Ectodermal cell (in vitro differentiated cells): ENCODE measurements around the gene ARL5A. TPM values are rescaled to one million over a fixed set of nuclear protein-coding genes. Genes with fewer than 3 reads are reported as not detected.
"Not testable (repeated sequence)": the region's sequence is repeated elsewhere in the genome, so short reads cannot be mapped to it uniquely, and the experiment has no call there.

ENCODE experiments used
- H3K27ac ChIP-seq: 2 replicates; pipeline ENCODE4 v1.7.0; 2013; ENCODE audit warnings: mild to moderate bottlenecking, low read depth, low read length; ENCODE audit not compliant: insufficient read depth, poor library complexity, severe bottlenecking
- H3K27me3 ChIP-seq: 2 replicates; pipeline ENCODE4 v1.7.0; 2013; ENCODE audit warnings: mild to moderate bottlenecking, low read length; ENCODE audit not compliant: insufficient read depth, control insufficient read depth, poor library complexity, severe bottlenecking
- H3K36me3 ChIP-seq: one replicate; pipeline ENCODE4 v1.7.0; 2013; ENCODE audit warnings: low read length; ENCODE audit not compliant: control insufficient read depth, insufficient read depth
- H3K4me1 ChIP-seq: one replicate; pipeline ENCODE4 v1.7.0; 2013; ENCODE audit warnings: low read length; ENCODE audit not compliant: control insufficient read depth, insufficient read depth
- H3K4me3 ChIP-seq: 2 replicates; pipeline ENCODE4 v1.7.0; 2013; ENCODE audit warnings: low read depth, low read length, control low read depth; ENCODE audit not compliant: insufficient read depth
- H3K9me3 ChIP-seq: 2 replicates; pipeline ENCODE4 v1.7.0; 2013; ENCODE audit warnings: mild to moderate bottlenecking, low read length, moderate library complexity; ENCODE audit not compliant: control insufficient read depth
- WGBS, 2 experiments: methylation state at CpG; one replicate each; pipeline ENCODE4 v1.1.7; 2013; ENCODE audit warnings: missing lambda C conversion rate in 2 of 2; 5-methylcytosine and 5-hydroxymethylcytosine counted together
- polyA plus RNA-seq, 4 experiments: library from polyadenylated mRNA; stranded (reverse); fragments of 50-300 nt; gene quantifications; one replicate each; pipeline ENCODE4 v1.2.3, GENCODE V29; 2013

ARL5A gene, protein sequence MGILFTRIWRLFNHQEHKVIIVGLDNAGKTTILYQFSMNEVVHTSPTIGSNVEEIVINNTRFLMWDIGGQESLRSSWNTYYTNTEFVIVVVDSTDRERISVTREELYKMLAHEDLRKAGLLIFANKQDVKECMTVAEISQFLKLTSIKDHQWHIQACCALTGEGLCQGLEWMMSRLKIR
- 50.0 TPM for polyA plus RNA-seq (2013, experiment 1 of 4)
- 50.7 TPM for polyA plus RNA-seq (2013, experiment 2 of 4)
- 44.4 TPM for polyA plus RNA-seq (2013, experiment 3 of 4)
- polyA plus RNA-seq (2013, experiment 4 of 4): 39.9 TPM

GRCh38 chr2:151828143-151828889 lies at the start of gene ARL5A:
Gene ARL5A, minus strand, starts transcription at chr2:151828421. Its CDS starts 245 bp downstream, at chr2:151828176.
- WGBS, 2 experiments: 0 to 1% methylated on average over 64 of the region's 64 CpGs
- Histone ChIP-seq H3K9me3 (no peaks in the 10 kb centered on the region), H3K27me3 (no peaks in the 10 kb centered on the region), H3K4me3 (peak within 1 kb of the TSS; percentile 82), H3K36me3 (no peaks in the 10 kb centered on the region), H3K27ac (no peak within 1 kb of the TSS), H3K4me1 (peaks cover 30% of the 10 kb centered on the region)

- not testable (repeated sequence) for H3K27ac ChIP-seq, H3K4me1 ChIP-seq, H3K36me3 ChIP-seq, H3K27me3 ChIP-seq, H3K4me3 ChIP-seq, H3K9me3 ChIP-seq
- 67 to 84% methylated on average over 4 to 9 of the region's 34 CpGs for WGBS, 2 experiments
Measured at GRCh38 chr2:151875631-151876030, 47.4 kb upstream of the ARL5A start.

GRCh38 chr2:151872463-151872862 lies 44.2 kb upstream of the ARL5A start:
- WGBS, 2 experiments: 91 to 96% methylated on average over 3 of the region's 3 CpGs
- H3K27ac ChIP-seq: no peak overlapping the region
- H3K4me3 ChIP-seq: no peak overlapping the region
- H3K9me3 ChIP-seq: no peaks in the 10 kb centered on the region
- no peaks in the 10 kb centered on the region for H3K4me1 ChIP-seq
- H3K27me3 ChIP-seq: no peaks in the 10 kb centered on the region
- H3K36me3 ChIP-seq: no peaks in the 10 kb centered on the region

DNA sequence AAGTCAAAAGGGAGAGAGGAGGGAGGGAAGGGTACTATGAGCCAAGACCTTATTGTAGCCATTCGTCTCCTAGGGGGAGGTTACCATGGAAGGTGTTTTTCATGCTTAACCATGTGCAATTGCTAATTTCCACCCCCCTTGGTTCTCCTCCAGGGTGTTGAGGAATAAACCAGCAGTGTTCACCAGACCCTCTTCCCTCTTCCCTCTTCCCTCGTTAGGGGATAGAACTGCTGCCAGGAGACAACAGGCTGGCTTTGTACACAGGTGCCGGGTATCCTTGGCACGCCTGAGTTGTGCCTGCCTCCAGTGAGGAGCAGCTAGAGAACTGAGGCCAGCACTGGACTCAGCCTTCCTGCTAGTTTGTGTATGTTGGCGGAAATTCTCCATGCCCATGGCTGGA lies 41.1 kb upstream of the ARL5A start:
- no peaks in the 10 kb centered on the region for H3K36me3 ChIP-seq
- H3K27ac ChIP-seq: no peak overlapping the region
- no peaks in the 10 kb centered on the region for H3K27me3 ChIP-seq
- 79 to 82% methylated on average over 5 of the region's 5 CpGs for WGBS, 2 experiments
- no peaks in the 10 kb centered on the region for H3K9me3 ChIP-seq
- no peak overlapping the region for H3K4me3 ChIP-seq
- H3K4me1 ChIP-seq: no peaks in the 10 kb centered on the region

GRCh38 chr2:151862700-151863099 lies 34.5 kb upstream of the ARL5A start:
- Histone ChIP-seq H3K27ac (no peak overlapping the region), H3K4me3 (no peak overlapping the region), H3K36me3 (no peaks in the 10 kb centered on the region), H3K4me1 (no peaks in the 10 kb centered on the region), H3K9me3 (no peaks in the 10 kb centered on the region), H3K27me3 (no peaks in the 10 kb centered on the region)
- 94 to 98% methylated on average over 5 of the region's 5 CpGs for WGBS, 2 experiments

DNA sequence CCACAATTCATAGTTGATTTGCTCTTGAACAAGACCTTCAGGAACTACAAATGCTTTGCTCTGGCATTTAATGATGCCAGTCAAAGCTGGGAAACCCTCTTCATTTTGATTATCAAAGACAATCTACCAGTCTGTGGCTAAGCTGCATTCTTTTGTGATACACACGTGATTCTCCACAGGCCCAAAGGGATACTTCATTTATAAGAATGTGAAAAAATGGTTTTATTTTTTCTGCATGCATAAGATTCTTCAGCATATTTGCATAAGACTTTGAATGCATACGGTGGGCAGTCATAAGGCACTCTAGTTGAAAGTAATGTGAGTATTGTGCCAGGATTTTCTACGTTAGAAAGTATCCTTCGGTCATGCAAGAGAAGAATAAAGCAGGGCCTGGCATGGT lies 33.0 kb upstream of the ARL5A start:
- H3K27ac ChIP-seq: no peak overlapping the region
- H3K9me3 ChIP-seq: no peaks in the 10 kb centered on the region
- no peaks in the 10 kb centered on the region for H3K27me3 ChIP-seq
- no peak overlapping the region for H3K4me3 ChIP-seq
- H3K36me3 ChIP-seq: no peaks in the 10 kb centered on the region
- no peaks in the 10 kb centered on the region for H3K4me1 ChIP-seq
- 95% methylated on average over 4 of the region's 4 CpGs for WGBS, 2 experiments

- Histone ChIP-seq H3K27ac (no peak overlapping the region), H3K36me3 (no peaks in the 10 kb centered on the region), H3K27me3 (no peaks in the 10 kb centered on the region), H3K9me3 (no peaks in the 10 kb centered on the region), H3K4me3 (no peak overlapping the region), H3K4me1 (no peaks in the 10 kb centered on the region)
- WGBS, 2 experiments: 95 to 97% methylated on average over 5 of the region's 5 CpGs
Measured at GRCh38 chr2:151860613-151861146, 32.5 kb upstream of the ARL5A start.

GRCh38 chr2:151860210-151860609 lies 32.0 kb upstream of the ARL5A start:
- no peak overlapping the region for H3K27ac ChIP-seq
- no peaks in the 10 kb centered on the region for H3K9me3 ChIP-seq
- no peaks in the 10 kb centered on the region for H3K36me3 ChIP-seq
- H3K4me1 ChIP-seq: no peaks in the 10 kb centered on the region
- no peak overlapping the region for H3K4me3 ChIP-seq
- no peaks in the 10 kb centered on the region for H3K27me3 ChIP-seq
- 97% methylated on average over 4 of the region's 4 CpGs for WGBS, 2 experiments

DNA sequence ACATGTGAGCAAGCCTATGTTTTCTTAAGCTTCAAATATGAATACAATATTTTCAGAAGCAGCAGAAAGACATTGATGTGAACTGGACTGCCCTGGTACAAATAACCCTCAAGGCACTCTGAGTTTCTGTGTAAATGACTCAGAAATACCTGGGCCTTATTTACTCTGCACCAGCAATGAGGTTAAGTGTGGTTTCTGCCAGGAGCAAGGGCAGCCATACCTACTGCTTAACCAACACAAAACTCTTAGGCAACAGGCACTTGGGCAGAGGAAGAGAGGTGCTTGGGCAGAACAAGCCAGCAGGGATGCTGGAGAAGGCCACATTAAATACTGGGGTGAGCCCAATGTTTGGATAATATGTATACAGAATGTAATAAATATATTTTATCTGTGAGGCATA lies 29.4 kb upstream of the ARL5A start:
- Histone ChIP-seq H3K27ac (no peak overlapping the region), H3K9me3 (no peaks in the 10 kb centered on the region), H3K36me3 (no peaks in the 10 kb centered on the region), H3K27me3 (no peaks in the 10 kb centered on the region), H3K4me1 (no peaks in the 10 kb centered on the region), H3K4me3 (no peak overlapping the region)

- 80% methylated on average over 2 of the region's 3 CpGs; no CpG with 5 or more reads in 1 of the 2 experiments for WGBS, 2 experiments
Measured at GRCh38 chr2:151855111-151855510, 26.9 kb upstream of the ARL5A start.

More at GRCh38 chr2:151855111-151855510, 26.9 kb upstream of the ARL5A start:
- no peaks in the 10 kb centered on the region for H3K4me1 ChIP-seq
- H3K4me3 ChIP-seq: no peak overlapping the region
- H3K36me3 ChIP-seq: no peaks in the 10 kb centered on the region
- no peak overlapping the region for H3K27ac ChIP-seq
- H3K9me3 ChIP-seq: no peaks in the 10 kb centered on the region
- H3K27me3 ChIP-seq: no peaks in the 10 kb centered on the region
